Kidney (tissue), 14 donors: Measurements from ENCODE around the gene CASTOR1. TPM values are rescaled to one million over a fixed set of nuclear protein-coding genes. Genes with fewer than 3 reads are reported as not detected.

ENCODE experiments used
- DNase-seq, 5 donors: peaks; one replicate each; pipeline ENCODE4 v3.0.0-alpha.2; 2013 to 2020
- FAIRE-seq: peaks from 2 replicates; lab custom pipeline; 2012; peaks lifted over from hg19 to GRCh38; lab: Jason Lieb, UNC
- H3K27ac ChIP-seq, 2 donors: one replicate each; pipeline ENCODE4 v1.7.0; 2013; ENCODE audit warnings: low read depth in 2 of 2, low read length in 2 of 2, inconsistent platforms in 1 of 2
- H3K27me3 ChIP-seq: one replicate; pipeline ENCODE4 v1.7.1; 2013; ENCODE audit warnings: low read length, inconsistent platforms; ENCODE audit not compliant: control insufficient read depth, insufficient read depth
- H3K36me3 ChIP-seq, 3 donors: one replicate each; pipeline versions ENCODE4 v1.7.0 to v1.7.1; 2013; ENCODE audit warnings: low read length in 3 of 3, control low read depth in 1 of 3, inconsistent platforms in 1 of 3; ENCODE audit not compliant: insufficient read depth in 3 of 3, control insufficient read depth in 2 of 3
- H3K4me1 ChIP-seq, 3 donors: one replicate each; pipeline versions ENCODE4 v1.7.0 to v1.7.1; 2013; ENCODE audit warnings: low read length in 3 of 3, inconsistent platforms in 1 of 3, low read depth in 1 of 3; ENCODE audit not compliant: control insufficient read depth in 2 of 3, insufficient read depth in 2 of 3
- H3K4me3 ChIP-seq, 3 donors: one replicate each; pipeline versions ENCODE4 v1.7.0 to v1.8.1; 2013; ENCODE audit warnings: low read length in 3 of 3, control low read depth in 1 of 3, inconsistent platforms in 1 of 3
- H3K9ac ChIP-seq, 3 donors: one replicate each; pipeline versions ENCODE4 v1.7.0 to v1.7.1; 2013; ENCODE audit warnings: low read length in 3 of 3, control low read depth in 1 of 3, inconsistent platforms in 1 of 3
- H3K9me3 ChIP-seq, 3 donors: one replicate each; pipeline versions ENCODE4 v1.7.0 to v1.7.1; 2013; ENCODE audit warnings: low read length in 3 of 3, control low read depth in 1 of 3, inconsistent platforms in 1 of 3; ENCODE audit not compliant: control insufficient read depth in 2 of 3, insufficient read depth in 1 of 3
- CTCF ChIP-seq: IDR thresholded peaks from 3 replicates; pipeline ENCODE4 v1.5.1; 2012; ENCODE audit warnings: mild to moderate bottlenecking, moderate library complexity, borderline replicate concordance; ENCODE audit not compliant: insufficient read depth; ENCODE audit errors: extremely low read depth
- intact Hi-C: fragments of 100-400 bp; cut with DNase I; formaldehyde crosslinking; loops from one replicate; pipeline ENCODE4 v1.11.1; 2022
- polyA plus RNA-seq: library from polyadenylated mRNA; stranded (reverse); fragments of 350-450 nt; fragmentation: Illumina TruSeq; extraction: RNeasy Lipid Tissue Mini Kit (QIAGEN cat#74804); gene quantifications from one replicate; pipeline ENCODE4 v1.2.3, GENCODE V29; 2014; ENCODE audit warnings: low read depth, low replicate concordance; ENCODE audit not compliant: insufficient read depth
- total RNA-seq: library from RNA; stranded (reverse); fragmentation: NEBNext Ultra II Directional; extraction: Animal tissue kit (Norgen Biotek cat#: 25700); gene quantifications from one replicate; pipeline ENCODE4 v1.2.1, GENCODE V29; 2021
- donor health status: control.
- donor health status: control.
- donor health status: control.
- donor health status: control.
- donor health status: control.
- donor health status: DM: yes; HTN: yes; CAD: no.
- donor health status: Normal renal cell carcinoma (clear cell type).

CASTOR1 gene
- total and polyA plus RNA-seq, 2 donors from 2014 or later = 16.5 to 71.7 TPM

GRCh38 chr22:30321461-30321860 lies 32.2 kb upstream of the CASTOR1 start:
- Histone ChIP-seq H3K9me3 (no peaks in the 10 kb centered on the region), H3K36me3 (peaks cover 2 to 9% (median 7%) of the 10 kb centered on the region in 3 donors), H3K27me3 (no peaks in the 10 kb centered on the region), H3K9ac (no peak overlapping the region), H3K4me3 (no peak overlapping the region), H3K4me1 (peaks cover 0 to 66% (median 56%) of the 10 kb centered on the region in 3 donors), H3K27ac (peak overlapping the region in 1 of 2 donors; percentile 50)
- intact Hi-C loops = no loop called here
- FAIRE-seq (no peak), DNase-seq (no peak)
- no peak for TF ChIP-seq CTCF

- Histone ChIP-seq H3K4me3 (no peak overlapping the region), H3K9ac (no peak overlapping the region), H3K27me3 (no peaks in the 10 kb centered on the region), H3K27ac (no peak overlapping the region), H3K36me3 (peaks cover 2 to 9% (median 7%) of the 10 kb centered on the region in 3 donors), H3K9me3 (no peaks in the 10 kb centered on the region), H3K4me1 (peaks cover 0 to 68% (median 57%) of the 10 kb centered on the region in 3 donors)
- intact Hi-C loops = no loop called here
- DNase-seq = no peak
- no peak for TF ChIP-seq CTCF
- FAIRE-seq = no peak
Observed at GRCh38 chr22:30320021-30320556, 30.8 kb upstream of the CASTOR1 start.

- FAIRE-seq = no peak
Observed at GRCh38 chr22:30318799-30319419, 29.6 kb upstream of the CASTOR1 start.

More at GRCh38 chr22:30318799-30319419, 29.6 kb upstream of the CASTOR1 start:
- intact Hi-C loops = no loop called here
- Histone ChIP-seq H3K27me3 (no peaks in the 10 kb centered on the region), H3K9ac (no peak overlapping the region), H3K27ac (peak overlapping the region in 1 of 2 donors; percentile 51), H3K36me3 (peaks cover 2 to 9% (median 7%) of the 10 kb centered on the region in 3 donors), H3K4me1 (peaks cover 0 to 59% (median 54%) of the 10 kb centered on the region in 3 donors), H3K4me3 (no peak overlapping the region), H3K9me3 (no peaks in the 10 kb centered on the region)
- no peak for TF ChIP-seq CTCF
- DNase-seq = no peak
